ENCODE data around the gene RND2.

Gene RND2

DNA sequence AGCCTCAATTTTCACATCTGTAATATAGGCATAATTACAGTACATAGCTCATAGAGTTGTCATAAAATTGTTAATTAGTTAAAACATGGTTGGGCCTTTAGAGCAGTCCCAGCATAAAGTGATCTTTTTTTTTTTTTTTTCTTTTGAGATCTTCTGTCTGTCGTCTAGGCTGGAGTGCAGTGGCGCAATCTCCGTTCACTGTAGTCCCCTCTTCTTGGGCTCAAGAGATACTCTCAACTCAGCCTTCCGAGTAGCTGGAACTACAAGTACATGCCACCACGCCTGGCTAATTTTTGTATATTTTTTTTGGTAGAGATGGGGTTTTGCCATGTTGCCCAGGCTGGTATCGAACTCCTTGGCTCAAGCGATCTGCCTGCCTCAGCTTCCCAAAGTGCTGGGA is 31.0 kb downstream of the RND2 start:
- DNase-seq: no peak
- CTCF ChIA-PET: no interaction called here
- no peaks in the 10 kb centered on the region for H3K9me3 Mint-ChIP-seq
- peaks cover 40% of the 10 kb centered on the region for H3K36me3 Mint-ChIP-seq
- H3K4me3 Mint-ChIP-seq: no peak overlapping the region
- no peaks in the 10 kb centered on the region for H3K4me1 Mint-ChIP-seq
- no peak overlapping the region for H3K27ac Mint-ChIP-seq
- no peaks in the 10 kb centered on the region for H3K27me3 Mint-ChIP-seq

DNA sequence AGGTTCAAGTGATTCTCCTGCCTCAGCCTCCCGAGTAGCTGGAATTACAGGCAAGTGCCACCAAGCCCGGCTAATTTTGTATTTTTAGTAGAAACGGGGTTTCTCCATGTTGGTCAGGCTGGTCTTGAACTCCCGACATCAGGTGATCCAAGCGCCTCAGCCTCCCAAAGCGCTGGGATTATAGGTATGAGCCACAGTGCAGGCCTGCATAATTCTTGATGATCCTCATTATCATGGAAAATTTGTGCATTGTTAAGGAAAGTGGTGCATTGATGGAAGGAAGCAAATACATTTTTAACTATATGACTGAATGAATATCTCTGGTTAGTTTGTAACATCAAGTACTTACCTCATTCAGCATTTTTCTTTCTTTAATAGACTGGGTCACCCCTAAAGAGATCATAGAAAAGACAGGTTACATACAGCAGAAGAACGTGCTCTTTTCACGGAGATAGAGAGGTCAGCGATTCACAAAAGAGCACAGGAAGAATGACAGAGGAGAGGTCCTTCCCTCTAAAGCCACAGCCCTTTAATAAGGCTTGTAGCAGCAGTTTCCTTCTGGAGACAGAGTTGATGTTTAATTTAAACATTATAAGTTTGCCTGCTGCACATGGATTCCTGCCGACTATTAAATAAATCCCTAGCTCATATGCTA is 38.1 kb downstream of the RND2 start:
- H3K9me3 Mint-ChIP-seq: no peaks in the 10 kb centered on the region
- H3K4me1 Mint-ChIP-seq: no peaks in the 10 kb centered on the region
- CTCF ChIA-PET: no interaction called here
- peaks cover 30% of the 10 kb centered on the region for H3K36me3 Mint-ChIP-seq
- no peak overlapping the region for H3K4me3 Mint-ChIP-seq
- H3K27me3 Mint-ChIP-seq: no peaks in the 10 kb centered on the region
- no peak overlapping the region for H3K27ac Mint-ChIP-seq
- DNase-seq: no peak

- Mint-ChIP-seq H3K9me3 (no peaks in the 10 kb centered on the region), H3K4me1 (no peaks in the 10 kb centered on the region), H3K4me3 (no peak overlapping the region), H3K27ac (no peak overlapping the region), H3K27me3 (no peaks in the 10 kb centered on the region), H3K36me3 (peaks cover 18% of the 10 kb centered on the region)
- CTCF ChIA-PET: interaction anchor here (0.5 kb wide), 1 partner anchor 18 kb away, joined by 3 read pairs; no protein-coding TSS in a partner anchor
- no peak for DNase-seq
These were observed 43.7 kb downstream of the RND2 start for GRCh38 chr17:43068570-43069367.

DNA sequence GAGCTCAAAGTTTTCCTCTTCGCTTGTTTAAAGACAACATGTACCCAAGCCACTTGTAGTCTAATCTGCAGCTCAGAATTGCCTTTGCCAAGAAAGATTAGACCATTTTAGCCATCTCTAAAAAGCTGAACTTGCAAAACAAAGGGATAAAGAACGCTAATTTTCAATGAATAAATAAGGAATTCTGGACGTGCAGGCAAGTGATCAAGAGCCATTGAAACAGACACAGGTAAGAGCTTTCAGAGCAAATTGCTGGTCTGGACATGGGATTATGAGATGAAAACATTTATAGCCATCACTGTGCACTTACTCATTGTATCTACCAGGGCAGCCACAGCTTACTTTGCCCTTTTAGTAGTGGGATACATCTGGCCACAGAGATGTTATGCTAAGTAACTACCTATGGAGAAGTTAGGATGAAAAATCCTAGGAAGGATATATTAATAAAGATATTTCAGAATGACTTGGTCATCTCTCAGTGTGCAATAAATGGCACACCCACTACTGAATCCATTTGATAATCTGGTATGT is 44.4 kb downstream of the RND2 start:
- H3K36me3 Mint-ChIP-seq: peaks cover 19% of the 10 kb centered on the region
- no peaks in the 10 kb centered on the region for H3K9me3 Mint-ChIP-seq
- CTCF ChIA-PET: interaction anchor here (0.5 kb wide), 1 partner anchor 19 kb away, joined by 3 read pairs; no protein-coding TSS in a partner anchor
- H3K27ac Mint-ChIP-seq: no peak overlapping the region
- no peaks in the 10 kb centered on the region for H3K27me3 Mint-ChIP-seq
- no peak for DNase-seq
- no peak overlapping the region for H3K4me3 Mint-ChIP-seq
- no peaks in the 10 kb centered on the region for H3K4me1 Mint-ChIP-seq

DNA sequence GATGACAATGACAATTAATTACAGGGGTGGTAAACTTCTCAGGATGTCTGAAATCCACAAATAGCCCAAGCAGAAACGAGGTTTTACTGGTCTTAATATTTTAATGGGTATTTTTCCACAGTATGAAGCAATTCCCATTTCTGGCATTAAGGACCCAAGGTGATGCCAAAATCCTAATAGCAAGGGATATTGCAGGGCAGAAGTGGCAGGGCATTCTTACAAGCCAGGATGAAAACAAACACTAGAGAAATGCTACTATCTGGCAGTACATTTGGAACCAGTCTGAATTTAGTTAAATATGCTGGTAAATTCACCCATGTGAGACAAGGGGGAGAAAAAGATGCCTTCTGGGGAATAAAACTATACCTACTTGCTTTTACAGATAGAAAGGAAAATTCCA is 45.2 kb downstream of the RND2 start:
- no peak overlapping the region for H3K4me3 Mint-ChIP-seq
- no peaks in the 10 kb centered on the region for H3K9me3 Mint-ChIP-seq
- H3K4me1 Mint-ChIP-seq: no peaks in the 10 kb centered on the region
- CTCF ChIA-PET: interaction anchor here (1.2 kb wide), 1 partner anchor 12 kb away, joined by 4 read pairs; no protein-coding TSS in a partner anchor
- no peaks in the 10 kb centered on the region for H3K27me3 Mint-ChIP-seq
- H3K36me3 Mint-ChIP-seq: peaks cover 25% of the 10 kb centered on the region
- H3K27ac Mint-ChIP-seq: no peak overlapping the region
- no peak for DNase-seq

GRCh38 chr17:43070872-43071271 is 45.8 kb downstream of the RND2 start:
- CTCF ChIA-PET: interaction anchor here (1.2 kb wide), 1 partner anchor 11 kb away, joined by 4 read pairs; no protein-coding TSS in a partner anchor
- no peak for DNase-seq
- Mint-ChIP-seq H3K9me3 (no peaks in the 10 kb centered on the region), H3K27ac (no peak overlapping the region), H3K27me3 (no peaks in the 10 kb centered on the region), H3K4me3 (no peak overlapping the region), H3K4me1 (no peaks in the 10 kb centered on the region), H3K36me3 (peaks cover 21% of the 10 kb centered on the region)

DNA sequence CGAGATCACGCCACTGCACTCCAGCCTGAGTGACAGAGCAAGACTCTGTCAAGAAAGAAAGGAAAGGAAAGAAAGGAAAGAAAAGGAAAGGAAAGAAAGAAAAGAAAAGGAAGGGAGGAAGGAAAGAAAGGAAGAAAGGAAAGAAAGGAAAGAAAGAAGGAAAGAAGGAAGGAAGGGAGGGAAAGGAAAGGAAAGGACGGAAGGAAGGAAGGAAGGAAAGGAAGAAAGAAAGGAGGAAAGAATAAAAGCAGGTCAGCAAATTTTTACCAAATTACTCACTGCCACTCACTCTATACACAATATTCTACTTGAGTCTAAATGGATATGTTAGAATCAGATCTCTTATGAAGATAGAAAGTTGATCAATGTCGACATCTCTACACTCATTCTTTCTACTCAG is 49.8 kb downstream of the RND2 start:
- Mint-ChIP-seq H3K36me3 (peaks cover 23% of the 10 kb centered on the region), H3K27me3 (no peaks in the 10 kb centered on the region), H3K4me3 (no peak overlapping the region), H3K27ac (no peak overlapping the region), H3K9me3 (no peaks in the 10 kb centered on the region), H3K4me1 (no peaks in the 10 kb centered on the region)
- DNase-seq: no peak
- CTCF ChIA-PET: no interaction called here

GRCh38 chr17:43079641-43080302 is 54.7 kb downstream of the RND2 start:
- H3K36me3 Mint-ChIP-seq: peaks cover 29% of the 10 kb centered on the region
- CTCF ChIA-PET: no interaction called here
- H3K9me3 Mint-ChIP-seq: no peaks in the 10 kb centered on the region
- H3K4me1 Mint-ChIP-seq: no peaks in the 10 kb centered on the region
- no peak overlapping the region for H3K4me3 Mint-ChIP-seq
- DNase-seq: no peak
- H3K27me3 Mint-ChIP-seq: no peaks in the 10 kb centered on the region
- H3K27ac Mint-ChIP-seq: no peak overlapping the region
